ENCODE results near the gene OR8J1. TPM values are rescaled to one million over a fixed set of nuclear protein-coding genes. Genes with fewer than 3 reads are reported as not detected.

The OR8J1 gene
- total RNA-seq, 1 experiment from 2014 or later = not detected

GRCh38 chr11:56410801-56411200 is 56.7 kb downstream of the OR8J1 start:
- H3K4me3 Mint-ChIP-seq (ENCODE audit: unreplicated experiment) = no peak overlapping the region
- TF ChIP-seq, protein P1, sequence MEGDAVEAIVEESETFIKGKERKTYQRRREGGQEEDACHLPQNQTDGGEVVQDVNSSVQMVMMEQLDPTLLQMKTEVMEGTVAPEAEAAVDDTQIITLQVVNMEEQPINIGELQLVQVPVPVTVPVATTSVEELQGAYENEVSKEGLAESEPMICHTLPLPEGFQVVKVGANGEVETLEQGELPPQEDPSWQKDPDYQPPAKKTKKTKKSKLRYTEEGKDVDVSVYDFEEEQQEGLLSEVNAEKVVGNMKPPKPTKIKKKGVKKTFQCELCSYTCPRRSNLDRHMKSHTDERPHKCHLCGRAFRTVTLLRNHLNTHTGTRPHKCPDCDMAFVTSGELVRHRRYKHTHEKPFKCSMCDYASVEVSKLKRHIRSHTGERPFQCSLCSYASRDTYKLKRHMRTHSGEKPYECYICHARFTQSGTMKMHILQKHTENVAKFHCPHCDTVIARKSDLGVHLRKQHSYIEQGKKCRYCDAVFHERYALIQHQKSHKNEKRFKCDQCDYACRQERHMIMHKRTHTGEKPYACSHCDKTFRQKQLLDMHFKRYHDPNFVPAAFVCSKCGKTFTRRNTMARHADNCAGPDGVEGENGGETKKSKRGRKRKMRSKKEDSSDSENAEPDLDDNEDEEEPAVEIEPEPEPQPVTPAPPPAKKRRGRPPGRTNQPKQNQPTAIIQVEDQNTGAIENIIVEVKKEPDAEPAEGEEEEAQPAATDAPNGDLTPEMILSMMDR (IDR thresholded peaks at IDR 0.05; ENCODE audit: insufficient read depth in 1 of 2, low read depth in 1 of 2, low read length in 1 of 2, severe bottlenecking in 1 of 2, unreplicated experiment in 1 of 2) = no peak
- H3K4me1 Mint-ChIP-seq (ENCODE audit: low read depth, unreplicated experiment) = no peaks in the 10 kb centered on the region
- no peaks in the 10 kb centered on the region for H3K9me3 Mint-ChIP-seq (ENCODE audit: unreplicated experiment)
- DNase-seq = no peak
- peaks cover 7% of the 10 kb centered on the region for H3K27me3 Mint-ChIP-seq (ENCODE audit: insufficient read depth, unreplicated experiment)
- H3K27me3 ChIP-seq (replicated peaks; ENCODE audit: control insufficient read depth, insufficient read depth, low read length) = no peaks in the 10 kb centered on the region
- no peaks in the 10 kb centered on the region for H3K9me3 ChIP-seq
- ChIA-PET CTCF (no interaction called here), POLR2A (no interaction called here)
- H3K36me3 Mint-ChIP-seq (ENCODE audit: insufficient read depth, unreplicated experiment) = no peaks in the 10 kb centered on the region
- no peak overlapping the region for H3K27ac Mint-ChIP-seq (ENCODE audit: unreplicated experiment)
- H3K4me3 ChIP-seq (ENCODE audit: low read depth, low read length) = no peak overlapping the region
- no peaks in the 10 kb centered on the region for H3K4me1 ChIP-seq
- intact Hi-C loops (cut with micrococcal nuclease; ENCODE audit: unreplicated experiment) = no loop called here
- no TSS peak for BruUV-seq (replicated peaks)
- H3K36me3 ChIP-seq (ENCODE audit: control insufficient read depth, insufficient read depth, low read length) = no peaks in the 10 kb centered on the region

Other genes starting within 250 kb of the OR8J1 start
- not detected in 2 replicates for gene OR8H3, start 231.9 kb upstream of the OR8J1 start, total RNA-seq (2022)
- gene OR8J3, start 214.1 kb upstream of the OR8J1 start, total RNA-seq (2022) = not detected in 2 replicates
- not detected in 2 replicates for gene OR8K5, start 194.0 kb upstream of the OR8J1 start, total RNA-seq (2022)
- gene OR5J2, start 177.7 kb upstream of the OR8J1 start, total RNA-seq (2022) = not detected in 2 replicates
- gene OR5T2, start 120.0 kb upstream of the OR8J1 start, total RNA-seq (2022) = not detected in 2 replicates
- gene OR5T3, start 102.0 kb upstream of the OR8J1 start, total RNA-seq (2022) = not detected in 2 replicates
- not detected in 2 replicates for gene OR5T1, start 80.1 kb upstream of the OR8J1 start, total RNA-seq (2022)
- gene OR8H1, start 62.0 kb upstream of the OR8J1 start, total RNA-seq (2022) = not detected in 2 replicates
- not detected in 2 replicates for gene OR8K3, start 39.1 kb upstream of the OR8J1 start, total RNA-seq (2022)
- not detected in 2 replicates for gene OR8K1, start 8.3 kb upstream of the OR8J1 start, total RNA-seq (2022)
- gene OR8U1, start 21.3 kb downstream of the OR8J1 start, total RNA-seq (2022) = not detected in 2 replicates
- gene OR5AL1, start 58.4 kb downstream of the OR8J1 start, total RNA-seq (2022) = not detected in 2 replicates
- not detected in 2 replicates for gene OR5M3, start 119.1 kb downstream of the OR8J1 start, total RNA-seq (2022)
- gene OR5M8, start 137.1 kb downstream of the OR8J1 start, total RNA-seq (2022) = not detected in 2 replicates
- not detected in 2 replicates for gene OR5M11, start 189.0 kb downstream of the OR8J1 start, total RNA-seq (2022)
- not detected in 2 replicates for gene OR5M10, start 223.4 kb downstream of the OR8J1 start, total RNA-seq (2022)